HG03575 (cell line): ENCODE data around the gene RNF208.
"Not testable (repeated sequence)": the region's sequence is repeated elsewhere in the genome, so short reads cannot be mapped to it uniquely, and the experiment has no call there.

Source experiments
- ATAC-seq: cut with Tn5 transposase; IDR thresholded peaks from one replicate; pipeline ENCODE4 v1.9.1; 2021; ENCODE audit not compliant: unreplicated experiment, insufficient number of reproducible peaks, low FRiP score; ENCODE audit errors: extremely low read depth

The RNF208 gene

DNA sequence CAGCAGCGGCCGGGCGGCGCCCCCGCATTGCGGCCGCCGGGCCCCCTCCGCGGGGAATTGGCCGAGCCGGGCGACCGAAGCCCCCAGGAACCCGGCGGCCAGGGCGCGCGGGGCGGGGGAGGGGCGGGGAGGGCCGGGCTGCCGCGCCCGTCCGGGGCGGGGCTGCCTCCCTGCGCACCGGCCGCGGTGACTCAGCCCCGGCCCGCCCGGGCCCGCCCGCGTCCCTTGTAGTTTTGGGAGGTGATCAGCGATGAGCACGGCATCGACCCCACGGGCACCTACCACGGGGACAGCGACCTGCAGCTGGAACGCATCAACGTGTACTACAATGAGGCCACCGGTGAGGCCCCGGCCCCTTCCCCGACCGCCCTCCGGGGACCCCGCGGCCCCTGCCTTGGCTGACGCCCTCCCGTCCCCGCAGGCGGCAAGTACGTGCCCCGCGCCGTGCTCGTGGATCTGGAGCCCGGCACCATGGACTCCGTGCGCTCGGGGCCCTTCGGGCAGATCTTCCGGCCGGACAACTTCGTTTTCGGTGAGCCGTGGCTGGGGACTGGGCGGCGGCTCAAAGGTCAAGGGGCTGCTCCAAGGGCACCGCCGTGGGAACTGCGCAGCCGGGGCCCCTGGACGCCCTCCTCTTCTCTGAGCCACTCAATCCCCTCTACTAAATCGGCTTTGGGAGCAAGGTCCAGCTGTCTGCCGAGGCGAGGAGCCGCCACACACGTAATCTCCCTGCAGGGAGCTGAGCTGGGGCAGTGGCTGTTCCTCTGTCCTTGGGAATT, 19.6 kb upstream of the RNF208 start:
- no peak for ATAC-seq

DNA sequence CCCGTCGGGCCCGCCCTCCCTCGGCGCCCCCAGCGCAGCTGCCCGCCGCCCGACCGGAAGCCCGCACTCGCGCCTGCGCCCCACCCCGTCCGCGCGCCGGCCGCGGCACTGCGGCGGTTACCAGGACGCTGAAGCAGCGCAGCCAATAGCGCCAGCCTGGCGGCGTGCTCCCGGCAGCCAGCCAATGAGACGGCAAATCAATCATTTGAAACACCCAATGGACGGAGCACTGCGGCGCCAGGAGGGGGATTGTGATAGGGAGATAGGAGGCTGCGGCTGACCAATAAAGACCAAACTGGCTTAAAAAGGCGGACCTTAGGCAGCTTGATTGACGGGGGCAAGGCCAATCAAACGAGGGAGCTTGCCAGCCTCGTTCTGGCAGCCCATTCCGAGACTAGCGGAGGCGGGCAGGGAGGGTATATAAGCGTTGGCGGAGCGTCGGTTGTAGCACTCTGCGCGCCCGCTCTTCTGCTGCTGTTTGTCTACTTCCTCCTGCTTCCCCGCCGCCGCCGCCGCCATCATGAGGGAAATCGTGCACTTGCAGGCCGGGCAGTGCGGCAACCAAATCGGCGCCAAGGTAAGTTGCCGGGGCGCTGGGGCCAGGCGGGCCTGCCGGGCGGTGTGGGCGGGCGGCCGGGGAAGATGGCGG, 18.9 kb upstream of the RNF208 start, which contains the start of gene TUBB4B:
TUBB4B (plus strand) TSS at position 447 of the 649 bp plus-strand sequence; CDS start at position 521, 74 bp downstream.
- ATAC-seq: peak; percentile 61

DNA sequence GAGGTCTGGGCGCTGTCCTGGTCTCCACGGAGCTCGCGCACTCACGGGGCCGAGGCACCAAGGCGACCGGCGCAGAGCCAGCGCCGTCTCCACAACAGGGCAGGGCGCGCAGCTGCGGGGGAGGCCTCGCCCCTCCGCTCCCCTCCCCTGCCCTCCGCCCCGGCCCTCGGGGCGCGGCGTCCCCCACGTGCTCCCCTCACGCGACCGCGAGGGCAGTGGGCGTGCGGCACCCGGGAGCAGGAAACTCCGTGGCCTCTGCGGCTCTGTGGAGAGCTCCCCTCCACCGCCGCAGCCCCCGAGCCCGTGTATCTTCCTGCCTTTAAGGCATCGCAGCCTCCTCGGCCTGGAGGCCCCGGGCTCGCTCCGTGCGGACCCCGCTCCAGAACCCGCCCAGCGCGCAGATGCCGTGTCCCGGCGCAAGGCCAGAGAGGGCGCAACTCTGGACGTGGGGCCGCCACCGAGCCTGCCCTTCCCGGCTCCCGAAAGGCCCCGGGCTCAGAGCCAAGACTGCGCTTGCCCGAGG, 18.3 kb upstream of the RNF208 start:
- ATAC-seq: peak; percentile 8

DNA sequence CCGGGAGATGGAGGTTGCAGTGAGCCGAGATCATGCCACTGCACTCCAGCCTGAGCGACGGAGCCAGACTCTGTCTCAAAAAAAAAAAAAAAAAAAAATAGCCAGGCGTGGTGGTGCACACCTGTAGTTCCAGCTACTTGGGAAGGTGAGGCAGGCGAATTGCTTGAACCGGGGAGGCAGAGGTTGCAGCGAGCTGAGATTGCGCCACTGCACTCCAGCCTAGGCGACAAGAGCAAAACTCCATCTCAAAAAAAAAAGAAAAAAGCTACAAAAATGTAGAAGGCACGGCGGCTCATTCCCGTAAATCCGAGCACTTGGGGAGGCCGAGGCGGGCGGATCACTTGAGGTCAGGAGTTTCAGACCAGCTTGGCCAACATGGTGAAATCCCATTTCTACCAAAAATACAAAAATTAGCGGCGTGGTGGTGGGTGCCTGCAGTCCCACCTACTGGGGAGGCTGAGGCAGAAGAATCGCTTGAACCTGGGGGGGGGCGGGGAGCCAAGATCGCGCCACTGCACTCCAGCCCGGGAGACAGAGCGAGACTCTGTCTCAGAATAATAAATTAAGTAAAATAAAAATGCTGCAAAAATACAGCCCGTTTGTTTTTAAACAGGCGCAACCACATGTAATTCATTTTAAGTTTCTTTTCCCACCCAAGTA, 17.6 kb upstream of the RNF208 start:
- ATAC-seq: not testable (repeated sequence)

DNA sequence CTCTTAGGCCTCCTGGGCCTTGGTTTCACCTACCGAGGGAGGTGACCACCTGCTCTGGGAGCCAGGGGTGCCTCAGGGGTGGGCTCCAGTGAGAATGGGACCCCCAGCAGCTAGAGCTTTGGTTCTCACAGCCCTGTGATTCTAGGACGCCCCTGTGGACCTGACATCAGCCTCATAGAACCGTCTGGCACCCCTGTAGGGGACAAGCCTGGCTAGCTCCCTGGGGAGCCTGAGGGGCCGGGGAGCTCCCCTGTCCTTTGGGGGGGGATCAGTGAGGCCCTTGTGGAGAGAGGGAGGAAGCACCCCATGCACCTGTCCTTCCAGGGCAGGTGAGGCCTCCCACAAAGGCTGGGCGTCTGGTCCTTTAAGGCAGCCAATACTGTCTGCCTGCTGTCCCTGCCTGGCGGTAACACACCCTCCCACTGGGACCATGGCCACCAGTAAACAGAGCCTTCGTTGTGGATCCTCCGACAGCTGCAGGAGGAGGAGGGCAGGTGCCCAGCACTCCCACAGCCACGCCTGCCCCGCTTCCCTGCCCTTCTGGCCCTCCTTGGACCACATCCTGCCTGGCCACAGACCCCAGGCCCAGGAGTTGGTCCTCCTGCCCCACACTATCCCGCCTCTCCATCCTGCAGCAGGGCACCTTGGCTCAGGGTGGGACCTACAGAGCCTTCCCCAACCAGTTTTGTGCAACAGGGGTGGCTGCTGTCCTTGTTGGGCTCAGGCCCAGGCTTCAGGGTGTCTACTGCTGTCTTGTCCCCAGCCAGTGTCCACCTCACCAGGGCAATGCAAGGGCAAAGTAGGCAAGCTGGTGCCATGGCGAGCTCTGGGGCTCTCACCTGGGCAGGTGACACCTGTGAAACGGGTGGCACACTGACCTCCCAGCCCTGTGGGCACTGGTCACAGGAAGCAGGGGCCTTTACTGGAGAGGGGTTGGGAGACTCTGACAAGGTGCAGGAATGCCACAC, 16.0 kb upstream of the RNF208 start:
- no peak for ATAC-seq

DNA sequence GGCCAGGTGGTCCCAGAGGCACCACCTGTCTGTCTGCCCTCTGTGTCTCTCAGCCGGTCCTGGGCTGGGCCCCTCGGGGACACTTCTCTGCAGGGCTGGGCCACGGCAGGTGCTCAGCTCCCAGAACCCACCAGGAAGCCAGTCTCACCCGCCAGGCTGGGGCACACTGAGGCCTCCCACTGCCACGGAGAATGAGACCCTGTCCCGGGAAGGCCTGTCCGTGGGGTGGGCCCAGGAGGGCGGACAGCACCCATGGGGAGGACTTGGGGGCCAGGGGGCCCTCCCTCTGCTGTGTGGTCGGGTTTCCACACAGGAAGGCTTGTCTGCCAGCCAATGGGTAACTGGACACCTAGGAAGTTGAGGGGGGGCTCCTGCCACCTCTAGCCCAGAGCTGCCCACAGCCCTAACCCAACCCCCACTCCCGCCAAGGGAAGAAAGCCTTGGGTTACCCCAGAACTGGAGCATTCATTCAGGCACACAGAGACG, 14.9 kb upstream of the RNF208 start:
- no peak for ATAC-seq

GRCh38 chr9:137236238-137236935, 14.3 kb upstream of the RNF208 start:
- no peak for ATAC-seq

- ATAC-seq: no peak
Measured at GRCh38 chr9:137235424-137236237, 13.6 kb upstream of the RNF208 start.

GRCh38 chr9:137234758-137235423, 12.9 kb upstream of the RNF208 start:
- no peak for ATAC-seq

GRCh38 chr9:137234055-137234697, 12.1 kb upstream of the RNF208 start:
- ATAC-seq: no peak

GRCh38 chr9:137233143-137233980, 11.3 kb upstream of the RNF208 start:
- ATAC-seq: no peak

DNA sequence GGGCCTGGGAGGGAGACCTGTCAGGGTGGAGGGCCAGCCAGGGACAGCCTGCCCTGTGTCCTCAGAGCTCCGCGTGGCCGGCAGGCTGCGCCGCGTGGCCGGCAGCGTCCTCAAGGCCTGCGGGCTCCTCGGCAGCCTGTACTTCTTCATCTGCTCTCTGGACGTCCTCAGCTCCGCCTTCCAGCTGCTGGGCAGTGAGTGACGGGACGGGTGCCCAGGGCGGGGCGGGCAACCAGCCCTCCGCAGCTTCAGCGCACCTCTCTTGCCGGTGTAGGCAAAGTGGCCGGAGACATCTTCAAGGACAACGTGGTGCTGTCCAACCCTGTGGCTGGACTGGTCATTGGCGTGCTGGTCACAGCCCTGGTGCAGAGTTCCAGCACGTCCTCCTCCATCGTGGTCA, 10.5 kb upstream of the RNF208 start:
- no peak for ATAC-seq

GRCh38 chr9:137232101-137232500, 10.1 kb upstream of the RNF208 start:
- no peak for ATAC-seq

GRCh38 chr9:137231372-137232039, 9.5 kb upstream of the RNF208 start:
- ATAC-seq: no peak
